ENCODE data around the gene ARHGEF28. TPM values are rescaled to one million over a fixed set of nuclear protein-coding genes. Genes with fewer than 3 reads are reported as not detected.

The ARHGEF28 gene
- total RNA-seq, 2 experiments from 2014 or later = not detected

GRCh38 chr5:73690015-73690414 lies 64.0 kb downstream of the ARHGEF28 start:
- Mint-ChIP-seq H3K36me3 (ENCODE audit: low read depth) (no peaks in the 10 kb centered on the region), H3K27me3 (ENCODE audit: low read depth) (peaks cover 14% of the 10 kb centered on the region), H3K4me3 (no peak overlapping the region), H3K27ac (no peak overlapping the region), H3K4me1 (ENCODE audit: low read depth) (peaks cover 11% of the 10 kb centered on the region), H3K9me3 (ENCODE audit: insufficient read depth) (no peaks in the 10 kb centered on the region)
- ChIA-PET POLR2A (no interaction called here), CTCF (no interaction called here)
- no peak for DNase-seq
- no peak for ATAC-seq

- POLR2A ChIA-PET = no interaction called here
- peaks cover 13% of the 10 kb centered on the region for H3K27me3 Mint-ChIP-seq (ENCODE audit: low read depth)
- H3K36me3 Mint-ChIP-seq (ENCODE audit: low read depth) = no peaks in the 10 kb centered on the region
- CTCF ChIA-PET = interaction anchor here (3.5 kb wide), 1 partner anchor 101 kb away, joined by 28 read pairs; no protein-coding TSS in a partner anchor
- no peaks in the 10 kb centered on the region for H3K9me3 Mint-ChIP-seq (ENCODE audit: insufficient read depth)
- H3K27ac Mint-ChIP-seq = no peak overlapping the region
- peaks cover 11% of the 10 kb centered on the region for H3K4me1 Mint-ChIP-seq (ENCODE audit: low read depth)
- no peak overlapping the region for H3K4me3 Mint-ChIP-seq
- DNase-seq (no peak), ATAC-seq (no peak)
Observed at GRCh38 chr5:73691302-73692080, 65.5 kb downstream of the ARHGEF28 start.

GRCh38 chr5:73692166-73692640 lies 66.2 kb downstream of the ARHGEF28 start:
- Mint-ChIP-seq H3K27ac (no peak overlapping the region), H3K9me3 (ENCODE audit: insufficient read depth) (no peaks in the 10 kb centered on the region), H3K36me3 (ENCODE audit: low read depth) (no peaks in the 10 kb centered on the region), H3K27me3 (ENCODE audit: low read depth) (peaks cover 15% of the 10 kb centered on the region), H3K4me1 (ENCODE audit: low read depth) (peaks cover 11% of the 10 kb centered on the region), H3K4me3 (no peak overlapping the region)
- ATAC-seq (no peak), DNase-seq (no peak)
- CTCF ChIA-PET = interaction anchor here (1.6 to 3.5 kb wide), 2 partner anchors 16 to 101 kb away, joined by 4 to 28 read pairs; no protein-coding TSS in a partner anchor
- POLR2A ChIA-PET = no interaction called here

GRCh38 chr5:73692981-73693380 lies 67.0 kb downstream of the ARHGEF28 start:
- no peak overlapping the region for H3K4me3 Mint-ChIP-seq
- no peak overlapping the region for H3K27ac Mint-ChIP-seq
- DNase-seq = no peak
- ChIA-PET CTCF (interaction anchor here (0.8 to 3.5 kb wide), 6 partner anchors 15 to 108 kb away, joined by 3 to 28 read pairs (median 4); no protein-coding TSS in a partner anchor), POLR2A (no interaction called here)
- peaks cover 11% of the 10 kb centered on the region for H3K4me1 Mint-ChIP-seq (ENCODE audit: low read depth)
- H3K27me3 Mint-ChIP-seq (ENCODE audit: low read depth) = peaks cover 19% of the 10 kb centered on the region
- no peak for ATAC-seq
- H3K36me3 Mint-ChIP-seq (ENCODE audit: low read depth) = no peaks in the 10 kb centered on the region
- H3K9me3 Mint-ChIP-seq (ENCODE audit: insufficient read depth) = no peaks in the 10 kb centered on the region

- Mint-ChIP-seq H3K4me3 (no peak overlapping the region), H3K9me3 (ENCODE audit: insufficient read depth) (no peaks in the 10 kb centered on the region), H3K36me3 (ENCODE audit: low read depth) (no peaks in the 10 kb centered on the region), H3K27ac (no peak overlapping the region), H3K27me3 (ENCODE audit: low read depth) (peaks cover 19% of the 10 kb centered on the region), H3K4me1 (ENCODE audit: low read depth) (peaks cover 11% of the 10 kb centered on the region)
- ATAC-seq (no peak), DNase-seq (no peak)
- ChIA-PET CTCF (interaction anchor here (0.8 to 3.5 kb wide), 13 partner anchors 15 to 157 kb away, joined by 3 to 28 read pairs (median 3); no protein-coding TSS in a partner anchor), POLR2A (no interaction called here)
Observed at GRCh38 chr5:73693573-73694061, 67.6 kb downstream of the ARHGEF28 start.

- H3K27me3 Mint-ChIP-seq (ENCODE audit: low read depth) = peaks cover 19% of the 10 kb centered on the region
- CTCF ChIA-PET = interaction anchor here (0.8 to 3.5 kb wide), 11 partner anchors 17 to 157 kb away, joined by 3 to 28 read pairs (median 3); no protein-coding TSS in a partner anchor
- H3K4me3 Mint-ChIP-seq = no peak overlapping the region
- no peak overlapping the region for H3K27ac Mint-ChIP-seq
- DNase-seq (no peak), ATAC-seq (peak; percentile 51)
- H3K36me3 Mint-ChIP-seq (ENCODE audit: low read depth) = no peaks in the 10 kb centered on the region
- POLR2A ChIA-PET = no interaction called here
- H3K4me1 Mint-ChIP-seq (ENCODE audit: low read depth) = peaks cover 11% of the 10 kb centered on the region
- H3K9me3 Mint-ChIP-seq (ENCODE audit: insufficient read depth) = no peaks in the 10 kb centered on the region
Observed at GRCh38 chr5:73694089-73694488, 68.1 kb downstream of the ARHGEF28 start.

- ChIA-PET POLR2A (no interaction called here), CTCF (no interaction called here)
Observed at GRCh38 chr5:73698011-73698410, 72.0 kb downstream of the ARHGEF28 start.

GRCh38 chr5:73701566-73701965 lies 75.6 kb downstream of the ARHGEF28 start:
- no peaks in the 10 kb centered on the region for H3K36me3 Mint-ChIP-seq (ENCODE audit: low read depth)
- no peak for ATAC-seq
- ChIA-PET CTCF (no interaction called here), POLR2A (no interaction called here)
- H3K4me1 Mint-ChIP-seq (ENCODE audit: low read depth) = no peaks in the 10 kb centered on the region
- peaks cover 13% of the 10 kb centered on the region for H3K27me3 Mint-ChIP-seq (ENCODE audit: low read depth)
- no peak for DNase-seq
- H3K9me3 Mint-ChIP-seq (ENCODE audit: insufficient read depth) = no peaks in the 10 kb centered on the region
- H3K4me3 Mint-ChIP-seq = no peak overlapping the region
- H3K27ac Mint-ChIP-seq = no peak overlapping the region

More at GRCh38 chr5:73698011-73698410, 72.0 kb downstream of the ARHGEF28 start:
- no peaks in the 10 kb centered on the region for H3K36me3 Mint-ChIP-seq (ENCODE audit: low read depth)
- no peak overlapping the region for H3K27ac Mint-ChIP-seq
- no peaks in the 10 kb centered on the region for H3K9me3 Mint-ChIP-seq (ENCODE audit: insufficient read depth)
- no peak overlapping the region for H3K4me3 Mint-ChIP-seq
- peaks cover 11% of the 10 kb centered on the region for H3K4me1 Mint-ChIP-seq (ENCODE audit: low read depth)
- peaks cover 21% of the 10 kb centered on the region for H3K27me3 Mint-ChIP-seq (ENCODE audit: low read depth)
- DNase-seq (no peak), ATAC-seq (no peak)

- H3K36me3 Mint-ChIP-seq (ENCODE audit: low read depth) = no peaks in the 10 kb centered on the region
- ATAC-seq (no peak), DNase-seq (no peak)
- no peaks in the 10 kb centered on the region for H3K9me3 Mint-ChIP-seq (ENCODE audit: insufficient read depth)
- peaks cover 9% of the 10 kb centered on the region for H3K27me3 Mint-ChIP-seq (ENCODE audit: low read depth)
- CTCF ChIA-PET = no interaction called here
- H3K4me3 Mint-ChIP-seq = no peak overlapping the region
- no peak overlapping the region for H3K27ac Mint-ChIP-seq
- POLR2A ChIA-PET = no interaction called here
- H3K4me1 Mint-ChIP-seq (ENCODE audit: low read depth) = no peaks in the 10 kb centered on the region
Observed at GRCh38 chr5:73702534-73702933, 76.5 kb downstream of the ARHGEF28 start.

- ChIA-PET POLR2A (no interaction called here), CTCF (no interaction called here)
- Mint-ChIP-seq H3K27ac (no peak overlapping the region), H3K4me3 (no peak overlapping the region), H3K4me1 (ENCODE audit: low read depth) (no peaks in the 10 kb centered on the region), H3K27me3 (ENCODE audit: low read depth) (peaks cover 8% of the 10 kb centered on the region), H3K9me3 (ENCODE audit: insufficient read depth) (no peaks in the 10 kb centered on the region), H3K36me3 (ENCODE audit: low read depth) (no peaks in the 10 kb centered on the region)
- DNase-seq = no peak
- ATAC-seq = no peak
Observed at GRCh38 chr5:73702951-73703350, 77.0 kb downstream of the ARHGEF28 start.

- POLR2A ChIA-PET = no interaction called here
- no peak overlapping the region for H3K4me3 Mint-ChIP-seq
- CTCF ChIA-PET = no interaction called here
- H3K27ac Mint-ChIP-seq = no peak overlapping the region
- H3K9me3 Mint-ChIP-seq (ENCODE audit: insufficient read depth) = no peaks in the 10 kb centered on the region
- DNase-seq (no peak), ATAC-seq (no peak)
- H3K4me1 Mint-ChIP-seq (ENCODE audit: low read depth) = no peaks in the 10 kb centered on the region
- H3K36me3 Mint-ChIP-seq (ENCODE audit: low read depth) = no peaks in the 10 kb centered on the region
- H3K27me3 Mint-ChIP-seq (ENCODE audit: low read depth) = peaks cover 20% of the 10 kb centered on the region
Observed at GRCh38 chr5:73705364-73705763, 79.4 kb downstream of the ARHGEF28 start.

GRCh38 chr5:73706963-73707362 lies 81.0 kb downstream of the ARHGEF28 start:
- no peak overlapping the region for H3K27ac Mint-ChIP-seq
- DNase-seq (no peak), ATAC-seq (no peak)
- peaks cover 19% of the 10 kb centered on the region for H3K27me3 Mint-ChIP-seq (ENCODE audit: low read depth)
- ChIA-PET POLR2A (no interaction called here), CTCF (no interaction called here)
- no peaks in the 10 kb centered on the region for H3K36me3 Mint-ChIP-seq (ENCODE audit: low read depth)
- no peaks in the 10 kb centered on the region for H3K4me1 Mint-ChIP-seq (ENCODE audit: low read depth)
- no peak overlapping the region for H3K4me3 Mint-ChIP-seq
- no peaks in the 10 kb centered on the region for H3K9me3 Mint-ChIP-seq (ENCODE audit: insufficient read depth)

All from activated CD8-positive, alpha-beta T cell treated with anti-CD3 and anti-CD28 coated beads, Interleukin-2, amount 10 ng/mL, durations not matched to agents 7 days and 5 days (primary cell).